ENCODE results near the gene SFTPB.
A peak's percentile ranks its signal among the peaks of the same experiment; 100 is the strongest.

The SFTPB gene

GRCh38 chr2:85702172-85702571 lies 34.2 kb upstream of the SFTPB start:
- DNase-seq (ENCODE audit: low spot score) = no peak

DNA sequence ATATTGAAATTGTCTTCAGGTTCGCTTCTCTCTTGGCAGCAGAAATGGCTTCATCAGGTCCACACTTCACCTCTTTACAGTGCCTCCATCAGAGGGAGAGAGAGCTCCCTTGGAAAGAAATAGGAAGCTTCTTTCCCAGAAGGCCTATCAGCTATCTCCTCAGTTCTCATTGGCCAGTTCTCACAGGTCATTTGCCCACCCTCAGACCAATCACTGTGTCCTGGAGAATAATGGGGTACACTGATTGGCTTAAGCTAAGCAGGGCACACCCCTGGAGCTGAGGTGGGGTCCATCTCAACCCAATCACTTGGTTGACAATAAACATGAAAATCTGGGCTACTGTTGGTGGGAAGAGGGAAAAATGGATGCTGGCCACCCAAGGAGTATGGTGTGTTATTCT lies 31.3 kb upstream of the SFTPB start:
- DNase-seq (ENCODE audit: low spot score) = no peak

- no peak for DNase-seq (ENCODE audit: low spot score)
Observed at GRCh38 chr2:85698880-85699254, 30.9 kb upstream of the SFTPB start.

GRCh38 chr2:85698184-85698879 lies 30.3 kb upstream of the SFTPB start:
- no peak for DNase-seq (ENCODE audit: low spot score)

DNA sequence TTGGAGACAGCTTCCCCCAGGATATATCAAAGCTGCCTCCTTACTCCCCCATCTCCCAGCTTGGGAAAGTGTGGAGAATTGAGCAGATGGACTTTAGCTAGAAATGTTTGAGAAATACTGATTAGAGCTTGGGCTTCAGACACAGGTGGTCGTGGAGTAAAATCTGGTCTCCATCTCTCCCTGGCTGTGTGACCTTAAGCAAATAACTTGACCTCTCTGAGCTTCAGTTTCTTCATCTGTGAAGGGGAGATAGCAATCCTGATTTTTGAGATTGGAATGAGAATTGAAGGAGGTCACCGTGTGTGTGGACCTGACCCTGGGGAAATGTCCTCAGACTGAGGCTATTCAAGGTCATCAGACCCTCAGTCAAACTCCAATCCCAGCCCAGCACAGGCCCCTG lies 29.7 kb upstream of the SFTPB start:
- no peak for DNase-seq (ENCODE audit: low spot score)

- DNase-seq (ENCODE audit: low spot score) = no peak
Observed at GRCh38 chr2:85697096-85697495, 29.1 kb upstream of the SFTPB start.

- DNase-seq (ENCODE audit: low spot score) = no peak
Observed at GRCh38 chr2:85695691-85696668, 28.0 kb upstream of the SFTPB start.

DNA sequence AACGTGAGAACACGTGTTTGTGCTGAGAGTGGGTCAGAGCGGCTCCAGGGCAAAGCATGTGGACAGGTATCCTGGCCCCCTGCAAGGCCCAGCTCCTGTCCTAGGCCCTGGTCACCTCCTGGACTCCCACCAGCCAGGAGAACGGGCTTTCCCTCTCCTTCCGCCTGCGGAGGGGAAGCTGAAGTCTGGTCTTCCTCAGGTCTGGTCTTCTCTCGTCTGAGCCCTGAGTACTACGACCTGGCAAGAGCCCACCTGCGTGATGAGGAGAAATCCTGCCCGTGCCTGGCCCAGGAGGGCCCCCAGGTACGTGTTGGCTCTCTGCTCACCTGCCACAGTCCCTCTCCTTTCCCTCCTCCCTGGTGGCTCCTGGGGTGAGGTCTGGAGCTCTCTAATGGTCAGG lies 27.1 kb upstream of the SFTPB start:
- DNase-seq (ENCODE audit: low spot score) = no peak

DNA sequence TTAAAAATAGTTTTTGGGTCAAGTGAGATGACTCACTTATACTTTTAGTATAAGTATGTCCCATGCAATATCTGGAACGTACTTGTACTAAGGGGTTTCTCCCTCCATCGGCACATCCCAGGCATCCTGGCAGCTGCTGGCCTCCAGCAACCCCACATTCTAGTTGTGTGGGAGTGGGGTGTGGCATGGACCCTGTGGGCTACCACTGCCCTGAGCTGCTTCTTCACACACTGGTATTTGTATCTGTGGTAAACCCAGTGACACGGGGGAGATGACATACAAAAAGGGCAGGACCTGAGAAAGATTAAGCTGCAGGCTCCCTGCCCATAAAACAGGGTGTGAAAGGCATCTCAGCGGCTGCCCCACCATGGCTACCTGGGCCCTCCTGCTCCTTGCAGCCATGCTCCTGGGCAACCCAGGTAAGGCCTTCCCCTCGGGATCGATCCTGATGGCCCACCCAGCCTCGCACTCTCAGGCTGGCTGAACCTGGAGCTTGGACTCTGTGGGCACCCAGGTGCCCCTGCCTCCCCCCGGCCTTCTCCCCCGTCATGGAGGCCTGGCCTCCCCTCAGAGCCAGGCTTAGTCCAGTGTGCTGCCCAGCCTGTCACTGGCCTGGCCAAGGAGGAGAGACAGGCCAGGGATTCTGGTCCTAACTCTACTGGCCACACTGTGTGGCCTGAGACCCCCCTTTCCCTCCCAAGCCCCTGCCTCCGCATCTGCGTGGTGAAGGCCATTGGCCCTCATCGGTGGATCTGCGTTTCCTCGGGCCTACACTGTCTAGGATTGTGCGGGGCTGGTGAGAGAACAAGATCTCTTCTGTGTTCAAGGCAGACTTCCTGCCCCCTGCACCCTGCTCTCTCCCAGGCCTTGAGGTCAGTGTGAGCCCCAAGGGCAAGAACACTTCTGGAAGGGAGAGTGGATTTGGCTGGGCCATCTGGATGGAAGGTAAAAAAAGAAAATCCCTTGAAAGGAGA lies 26.3 kb upstream of the SFTPB start, which contains the start of gene GNLY:
Gene GNLY, plus strand, starts transcription at position 307 of the 974 bp plus-strand sequence. Its CDS starts 61 bp downstream, at position 368.
- DNase-seq (ENCODE audit: low spot score) = no peak

DNA sequence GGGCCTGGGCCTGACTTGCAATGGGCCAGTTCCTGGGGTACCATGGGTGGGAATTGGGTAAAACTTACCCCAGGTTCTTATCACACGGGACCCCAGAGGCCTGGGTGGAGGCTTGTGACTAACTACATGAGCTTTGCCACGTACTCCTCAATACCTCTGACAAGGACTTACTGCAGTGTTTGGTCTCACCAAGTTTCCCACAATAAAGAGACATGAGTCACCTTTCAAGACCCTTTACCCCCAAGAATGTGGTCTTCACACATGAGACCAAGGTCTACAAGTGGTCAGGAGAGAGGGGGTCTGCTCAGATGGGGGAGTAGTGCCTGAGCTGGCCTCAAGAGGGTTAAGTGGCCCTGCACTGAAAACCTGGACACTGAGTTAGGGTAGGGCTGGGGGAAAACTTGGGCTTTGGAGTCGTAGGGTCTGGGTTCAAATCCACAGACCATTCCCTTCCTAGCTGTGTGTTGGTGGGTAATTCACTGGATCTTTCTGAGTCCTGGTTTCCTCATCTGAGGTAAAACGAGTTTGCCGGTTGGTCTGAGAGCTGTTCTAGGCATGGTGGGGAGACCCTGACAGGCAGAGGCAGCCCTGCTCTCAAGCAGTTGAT lies 24.1 kb upstream of the SFTPB start:
- no peak for DNase-seq (ENCODE audit: low spot score)

DNA sequence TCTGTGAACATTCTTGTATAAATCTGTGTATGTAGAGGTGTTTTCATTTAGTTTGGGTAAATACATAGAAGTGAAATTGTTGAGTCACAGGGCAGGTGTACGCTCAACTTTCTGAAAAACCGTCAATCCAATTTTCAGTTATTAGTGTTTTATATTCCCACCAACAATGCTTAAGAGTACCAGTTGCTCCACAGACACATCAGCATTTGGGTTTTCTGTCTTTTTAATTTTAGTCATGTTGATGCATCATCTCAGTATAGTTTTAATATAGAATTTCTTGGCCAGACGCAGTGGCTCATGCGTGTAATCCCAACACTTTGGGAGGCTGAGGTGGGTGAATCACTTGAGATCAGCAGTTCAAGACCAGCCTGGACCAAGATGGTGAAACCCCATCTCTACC lies 22.9 kb upstream of the SFTPB start:
- no peak for DNase-seq (ENCODE audit: low spot score)

GRCh38 chr2:85684806-85685205 lies 16.8 kb upstream of the SFTPB start:
- no peak for DNase-seq (ENCODE audit: low spot score)

DNA sequence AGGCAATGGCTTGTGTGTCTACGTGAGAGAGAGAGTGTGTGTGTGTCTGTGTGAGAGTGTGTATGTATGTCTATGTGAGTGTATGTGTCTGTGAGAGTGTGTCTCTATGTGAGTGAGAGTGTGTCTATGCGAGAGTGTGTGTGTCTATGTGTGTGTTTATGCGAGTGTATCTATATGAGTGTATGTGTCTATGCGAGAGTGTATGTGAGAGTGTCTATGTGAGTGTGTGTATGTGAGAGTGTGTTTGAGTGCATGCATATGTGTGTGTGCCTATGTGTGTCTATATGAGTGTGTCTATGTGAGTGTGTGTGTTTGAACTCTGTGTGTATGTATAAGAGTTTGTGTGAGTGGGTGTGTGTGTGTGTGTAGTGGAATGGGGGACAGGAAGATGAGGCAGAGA lies 16.4 kb upstream of the SFTPB start:
- DNase-seq (ENCODE audit: low spot score) = no peak

- no peak for DNase-seq (ENCODE audit: low spot score)
Observed at GRCh38 chr2:85682378-85682777, 14.4 kb upstream of the SFTPB start.

- no peak for DNase-seq (ENCODE audit: low spot score)
Observed at GRCh38 chr2:85681776-85682175, 13.8 kb upstream of the SFTPB start.

DNA sequence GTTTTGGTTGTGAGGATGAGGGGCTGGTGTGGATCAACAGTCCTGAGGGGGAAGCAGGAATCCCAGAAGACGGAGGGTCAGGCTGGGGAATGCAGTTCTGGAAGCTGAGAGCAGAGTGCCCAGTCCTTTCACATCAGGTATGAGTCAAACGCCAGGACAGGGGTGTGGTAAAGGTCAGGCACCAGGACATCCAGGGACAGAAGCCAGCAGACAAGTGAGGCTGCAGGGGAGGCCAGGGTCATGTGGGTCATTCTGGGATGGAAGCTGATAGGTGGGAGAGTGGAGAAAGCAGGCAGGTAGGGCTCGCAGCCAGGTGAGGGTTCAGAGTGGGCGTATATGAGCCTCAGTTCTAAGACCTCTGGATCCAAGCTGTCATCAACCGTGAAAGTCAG lies 13.4 kb upstream of the SFTPB start:
- no peak for DNase-seq (ENCODE audit: low spot score)

- no peak for DNase-seq (ENCODE audit: low spot score)
Observed at GRCh38 chr2:85680707-85681371, 12.8 kb upstream of the SFTPB start.

DNA sequence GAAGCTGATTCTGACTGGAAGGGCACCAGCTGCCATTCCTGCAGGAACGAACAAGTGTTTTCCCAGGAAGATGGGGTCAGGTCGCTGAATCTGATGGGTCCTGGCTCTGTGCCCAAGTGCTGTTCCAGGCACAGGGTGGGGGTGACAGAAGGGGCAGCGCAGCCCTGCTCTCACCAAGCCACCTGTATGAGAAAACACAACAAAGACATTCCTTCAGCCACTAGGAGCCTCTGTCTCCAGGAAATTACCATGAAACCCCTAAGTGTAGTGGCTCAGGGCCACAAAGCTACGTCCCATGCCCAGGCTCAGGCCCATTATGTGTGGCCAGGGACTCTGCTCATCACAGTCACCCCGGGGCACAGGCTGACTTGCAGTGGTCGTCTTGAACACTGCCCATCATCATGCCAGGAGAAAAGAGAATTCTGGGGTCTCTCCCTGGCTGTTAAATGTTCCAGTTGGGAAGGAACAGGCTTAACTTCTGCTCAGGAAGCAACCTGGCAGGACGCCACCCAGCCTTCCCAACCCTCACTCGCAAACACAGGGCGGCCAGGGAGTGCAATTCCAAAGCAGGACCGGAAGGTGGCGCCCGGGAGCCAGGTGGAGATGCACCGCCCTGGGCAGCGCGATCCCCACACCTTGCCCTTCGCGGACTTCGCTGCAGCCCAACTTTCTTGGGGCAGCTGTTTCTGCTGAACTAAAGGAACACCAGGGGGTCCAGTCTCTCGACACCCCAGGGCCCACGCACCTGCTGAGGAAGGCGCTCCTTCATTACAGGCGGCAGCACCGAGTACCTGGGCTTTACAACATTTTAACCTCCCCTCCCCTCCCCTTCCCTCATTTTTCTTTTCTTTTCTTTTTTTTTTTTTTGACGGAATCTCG lies 11.0 kb upstream of the SFTPB start:
- peak; percentile 64 for DNase-seq (ENCODE audit: low spot score)

GRCh38 chr2:85678377-85678776 lies 10.4 kb upstream of the SFTPB start:
- no peak for DNase-seq (ENCODE audit: low spot score)
